Hepatocyte (in vitro differentiated cells): ENCODE results near the gene TNFSF13B.

Source experiments
- CTCF ChIP-seq: fragments of 200-600 bp; sonication (generic); IDR thresholded peaks from 2 replicates; pipeline ENCODE4 v1.5.1; 2016; ENCODE audit warnings: antibody characterized with exemption, mild to moderate bottlenecking; ENCODE audit not compliant: poor library complexity
- EZH2 ChIP-seq: fragments of 200-600 bp; sonication (generic); IDR thresholded peaks from 2 replicates; pipeline ENCODE4 v1.6.1; 2016; ENCODE audit warnings: antibody characterized with exemption, mild to moderate bottlenecking, borderline replicate concordance
- EZH2phosphoT487 ChIP-seq: fragments of 200-600 bp; sonication (generic); IDR thresholded peaks from one replicate; pipeline ENCODE4 v1.6.1; 2018; ENCODE audit warnings: antibody characterized with exemption, mild to moderate bottlenecking, low read depth, moderate library complexity; ENCODE audit not compliant: unreplicated experiment, severe bottlenecking

- TF ChIP-seq CTCF (no peak), EZH2 (no peak), EZH2phosphoT487 (no peak)
These were observed 8.9 kb downstream of the TNFSF13B start for GRCh38 chr13:108278466-108278865.
